Measurements from ENCODE around the gene PLK3.

DNA sequence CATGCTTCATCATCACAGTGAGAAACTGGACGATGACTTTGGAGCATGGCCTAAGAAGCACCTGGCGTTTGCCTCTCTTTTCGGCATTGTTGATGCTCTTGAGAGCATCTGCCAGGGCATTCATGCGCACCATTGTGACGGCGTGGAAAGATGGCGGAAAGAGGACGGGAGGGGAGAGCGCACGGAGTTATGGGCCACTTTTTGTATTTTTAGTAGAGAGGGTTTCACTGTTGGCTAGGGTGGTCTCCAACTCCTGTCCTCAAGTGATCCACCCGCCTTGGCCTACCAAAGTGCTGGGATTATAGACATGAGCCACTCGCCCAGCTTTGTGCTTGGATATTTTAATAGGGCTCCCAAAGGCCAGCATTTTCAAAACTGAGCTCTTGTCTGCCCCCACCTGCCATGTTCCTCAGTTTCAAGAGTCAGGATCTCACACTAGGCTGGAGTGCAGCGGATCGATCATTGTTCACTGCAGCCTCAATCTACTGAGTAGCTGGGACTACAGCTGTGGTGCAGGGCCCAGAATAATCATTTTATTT, 19.5 kb upstream of the PLK3 start:
- TF ChIP-seq POLR2AphosphoS5 (IDR thresholded peaks at IDR 0.05), result no peak
- TF ChIP-seq, protein P1, sequence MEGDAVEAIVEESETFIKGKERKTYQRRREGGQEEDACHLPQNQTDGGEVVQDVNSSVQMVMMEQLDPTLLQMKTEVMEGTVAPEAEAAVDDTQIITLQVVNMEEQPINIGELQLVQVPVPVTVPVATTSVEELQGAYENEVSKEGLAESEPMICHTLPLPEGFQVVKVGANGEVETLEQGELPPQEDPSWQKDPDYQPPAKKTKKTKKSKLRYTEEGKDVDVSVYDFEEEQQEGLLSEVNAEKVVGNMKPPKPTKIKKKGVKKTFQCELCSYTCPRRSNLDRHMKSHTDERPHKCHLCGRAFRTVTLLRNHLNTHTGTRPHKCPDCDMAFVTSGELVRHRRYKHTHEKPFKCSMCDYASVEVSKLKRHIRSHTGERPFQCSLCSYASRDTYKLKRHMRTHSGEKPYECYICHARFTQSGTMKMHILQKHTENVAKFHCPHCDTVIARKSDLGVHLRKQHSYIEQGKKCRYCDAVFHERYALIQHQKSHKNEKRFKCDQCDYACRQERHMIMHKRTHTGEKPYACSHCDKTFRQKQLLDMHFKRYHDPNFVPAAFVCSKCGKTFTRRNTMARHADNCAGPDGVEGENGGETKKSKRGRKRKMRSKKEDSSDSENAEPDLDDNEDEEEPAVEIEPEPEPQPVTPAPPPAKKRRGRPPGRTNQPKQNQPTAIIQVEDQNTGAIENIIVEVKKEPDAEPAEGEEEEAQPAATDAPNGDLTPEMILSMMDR (IDR thresholded peaks at IDR 0.05), result no peak
- TF ChIP-seq POLR2A (IDR thresholded peaks at IDR 0.05), result no peak

Measured in breast epithelium (tissue), 3 donors.